T-helper 2 cell treated with Interferon-gamma antibody and Interleukin-4, amounts not matched to agents 100 ng/mL and 5 ng/mL, for 36 hours (primary cell): ENCODE measurements around the gene SATB1. TPM values are rescaled to one million over a fixed set of nuclear protein-coding genes. Genes with fewer than 3 reads are reported as not detected.
"Not testable (repeated sequence)": the region's sequence is repeated elsewhere in the genome, so short reads cannot be mapped to it uniquely, and the experiment has no call there.

Experiments
- intact Hi-C: fragments of 100-400 bp; cut with micrococcal nuclease; formaldehyde crosslinking; loops from one replicate; pipeline ENCODE4 v1.15.1; 2023
- total RNA-seq: library from RNA; stranded (reverse); gene quantifications from 2 replicates; pipeline ENCODE4 v1.2.3, GENCODE V29; 2022

Gene SATB1
- total RNA-seq, 1 donor from 2014 or later: 258 TPM

GRCh38 chr3:18366258-18366657 is 58.9 kb downstream of the SATB1 start:
- intact Hi-C loops: no loop called here

- intact Hi-C loops: no loop called here
These were observed 61.8 kb downstream of the SATB1 start for GRCh38 chr3:18363338-18363737.

DNA sequence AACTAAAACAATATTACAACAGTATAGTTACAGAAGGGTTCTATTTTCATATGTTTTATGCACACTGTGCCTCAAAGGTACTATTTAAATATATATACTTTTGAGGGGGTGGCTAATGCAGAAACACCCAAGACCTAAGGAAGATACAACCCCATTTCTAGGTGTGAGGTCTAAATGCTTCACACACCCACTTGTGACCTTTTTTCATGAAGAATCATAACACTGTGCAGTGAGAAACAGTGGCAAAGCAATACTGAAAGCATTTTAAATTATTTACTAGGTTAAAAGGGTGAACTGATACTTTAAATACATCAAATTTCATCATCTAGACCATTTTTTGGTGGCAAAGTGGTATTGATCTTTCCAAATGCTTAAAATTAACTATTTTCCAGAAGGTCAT is 67.4 kb downstream of the SATB1 start:
- intact Hi-C loops: no loop called here

DNA sequence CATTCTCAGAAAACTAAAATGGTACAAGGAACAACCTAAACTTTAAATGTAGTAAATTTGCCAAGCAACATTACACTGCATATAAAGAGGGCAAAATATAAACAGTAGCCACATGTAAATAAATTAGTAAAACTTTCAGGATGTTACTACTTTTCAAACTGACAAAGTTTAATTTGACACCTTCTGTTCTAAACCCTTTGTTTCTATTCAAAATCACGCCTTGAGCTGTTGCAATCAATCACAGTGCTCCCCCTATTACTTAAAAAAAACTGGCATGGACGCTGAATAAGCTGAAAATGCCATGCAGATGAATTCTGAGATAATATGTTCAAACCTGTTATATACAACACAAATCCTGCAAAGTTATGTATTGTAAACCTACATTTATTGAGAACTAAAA is 69.3 kb downstream of the SATB1 start:
- intact Hi-C loops: no loop called here

DNA sequence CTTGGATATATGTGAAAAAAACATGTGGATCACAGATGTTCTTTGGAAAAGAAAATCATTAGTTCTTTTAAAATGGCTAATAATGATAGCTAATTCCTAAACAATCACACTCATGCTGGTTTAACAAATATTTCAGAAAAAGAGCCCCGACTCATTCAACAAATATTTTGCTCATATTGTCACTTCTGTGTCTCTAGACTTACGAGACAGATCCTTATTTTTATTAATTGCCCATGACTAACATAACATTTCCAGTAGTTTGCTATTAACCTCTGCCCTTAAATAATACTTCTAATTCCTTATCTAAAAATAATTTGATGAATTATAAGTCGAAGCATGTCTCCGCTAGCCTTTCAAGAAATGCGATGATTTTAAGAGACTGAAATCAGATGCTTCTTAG is 70.4 kb downstream of the SATB1 start:
- intact Hi-C loops: no loop called here

GRCh38 chr3:18351823-18352744 is 73.1 kb downstream of the SATB1 start:
- intact Hi-C loops: no loop called here

- intact Hi-C loops: no loop called here
These were observed 74.0 kb downstream of the SATB1 start for GRCh38 chr3:18351069-18351628.

DNA sequence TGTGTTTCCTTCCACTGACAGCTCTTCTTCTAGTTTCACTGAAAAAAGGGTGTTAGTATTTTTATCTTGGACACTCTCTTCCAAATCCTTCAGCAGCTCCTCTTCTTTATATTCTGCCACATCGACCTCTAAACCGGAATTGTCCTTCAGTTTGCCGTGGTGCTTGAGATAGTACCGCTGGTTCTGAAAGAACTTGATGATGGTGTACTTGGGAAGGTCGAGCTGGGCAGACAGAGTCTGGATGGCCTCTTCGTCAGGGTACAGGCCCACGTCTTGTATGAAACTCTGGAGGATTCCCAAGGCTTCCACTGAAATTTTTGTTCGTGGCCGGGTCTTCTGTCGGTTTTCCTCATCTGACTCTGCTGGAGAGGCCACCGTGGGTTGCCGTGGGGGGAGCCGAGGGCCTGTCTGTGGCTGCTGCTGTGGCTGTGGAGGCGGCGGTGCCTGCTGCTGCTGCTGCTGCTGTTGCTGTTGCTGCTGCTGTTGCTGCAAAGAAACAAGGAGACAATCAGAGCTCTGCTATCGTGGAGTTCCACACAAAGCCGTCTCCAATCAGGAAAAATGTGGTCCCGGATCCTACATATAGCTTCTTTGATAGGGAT is 75.8 kb downstream of the SATB1 start:
- intact Hi-C loops: no loop called here

- intact Hi-C loops: no loop called here
These were observed 79.0 kb downstream of the SATB1 start for GRCh38 chr3:18346097-18346496.

GRCh38 chr3:18345015-18345367 is 80.1 kb downstream of the SATB1 start:
- intact Hi-C loops: no loop called here

GRCh38 chr3:18344306-18345014 is 80.7 kb downstream of the SATB1 start:
- intact Hi-C loops: no loop called here

DNA sequence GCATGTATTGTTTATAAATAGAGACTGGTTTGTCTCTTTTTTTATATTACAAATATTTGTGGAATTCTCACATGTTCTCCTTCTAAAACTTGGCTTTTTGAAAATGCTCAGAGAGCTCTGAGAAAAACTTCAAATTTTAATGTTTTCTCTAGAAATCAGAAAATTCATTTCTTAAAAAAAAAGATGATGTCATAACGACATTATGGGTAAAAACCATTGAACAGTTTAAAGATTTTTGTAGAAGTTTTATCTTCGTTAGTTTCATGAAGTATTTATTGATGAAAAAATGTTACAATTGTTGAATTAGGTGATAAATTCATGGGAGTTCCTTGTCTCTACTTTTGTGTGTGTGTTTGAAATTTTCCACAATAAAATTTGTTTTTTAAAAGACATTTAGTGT is 81.3 kb downstream of the SATB1 start:
- intact Hi-C loops: no loop called here

GRCh38 chr3:18338827-18339514 is 86.2 kb downstream of the SATB1 start:
- intact Hi-C loops: no loop called here

DNA sequence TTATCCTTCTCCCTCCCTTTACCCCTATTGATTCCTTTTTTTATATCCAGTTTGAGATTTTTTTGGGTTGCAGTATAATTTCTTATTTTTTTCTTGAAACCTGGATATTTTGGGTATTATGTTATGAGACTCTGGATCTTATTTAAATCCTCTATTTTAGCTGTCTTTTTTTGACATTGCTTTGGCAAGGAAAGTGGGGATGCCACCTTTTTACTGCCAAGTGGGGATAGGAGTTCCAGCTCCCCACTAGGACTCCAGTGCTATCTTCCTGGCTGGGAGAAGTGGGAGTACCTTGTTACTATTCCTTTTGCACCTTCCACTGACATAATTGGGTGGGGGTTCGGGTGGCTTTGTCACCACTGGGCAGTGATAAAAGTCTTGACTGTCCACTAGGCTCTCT is 87.9 kb downstream of the SATB1 start:
- intact Hi-C loops: no loop called here

DNA sequence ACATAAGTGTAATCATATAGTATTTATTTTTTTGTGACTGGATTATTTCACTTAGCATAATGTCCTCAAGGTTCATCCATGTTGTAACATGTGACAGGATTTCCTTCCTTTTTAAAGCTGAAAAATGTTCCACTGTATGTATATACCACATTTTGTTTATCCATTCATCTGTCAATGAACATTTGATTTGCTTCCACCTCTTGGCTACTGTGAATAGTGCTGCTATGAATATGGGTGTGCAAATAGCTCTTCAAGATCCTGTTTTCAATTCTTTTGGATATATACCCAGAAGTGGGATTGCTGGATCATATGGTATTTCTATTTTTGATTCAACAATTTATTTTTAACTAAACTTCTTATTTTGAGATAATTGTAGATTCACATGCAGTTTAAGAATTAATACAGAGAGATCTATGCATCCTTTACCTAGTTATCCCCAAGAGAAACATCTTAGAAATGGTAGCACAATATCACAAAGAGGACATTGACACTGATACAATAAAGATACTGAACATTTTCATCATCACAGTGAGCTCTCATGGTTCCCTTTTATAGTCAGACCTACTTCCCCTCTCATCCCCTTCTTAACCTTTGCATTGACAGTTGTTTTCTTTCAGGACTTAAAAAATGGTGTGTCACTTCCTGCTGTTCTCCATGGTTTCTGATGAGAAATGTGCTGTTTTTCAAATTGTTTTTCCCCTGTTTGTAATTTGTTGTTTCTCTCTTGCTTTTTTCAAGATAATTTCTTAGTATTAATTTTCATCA is 90.1 kb downstream of the SATB1 start:
- intact Hi-C loops: no loop called here

GRCh38 chr3:18330772-18331441 is 94.2 kb downstream of the SATB1 start:
- intact Hi-C loops: not testable (repeated sequence)

- intact Hi-C loops: no loop called here
These were observed 117.0 kb downstream of the SATB1 start for GRCh38 chr3:18308096-18308650.

GRCh38 chr3:18307529-18307928 is 117.6 kb downstream of the SATB1 start:
- intact Hi-C loops: no loop called here

DNA sequence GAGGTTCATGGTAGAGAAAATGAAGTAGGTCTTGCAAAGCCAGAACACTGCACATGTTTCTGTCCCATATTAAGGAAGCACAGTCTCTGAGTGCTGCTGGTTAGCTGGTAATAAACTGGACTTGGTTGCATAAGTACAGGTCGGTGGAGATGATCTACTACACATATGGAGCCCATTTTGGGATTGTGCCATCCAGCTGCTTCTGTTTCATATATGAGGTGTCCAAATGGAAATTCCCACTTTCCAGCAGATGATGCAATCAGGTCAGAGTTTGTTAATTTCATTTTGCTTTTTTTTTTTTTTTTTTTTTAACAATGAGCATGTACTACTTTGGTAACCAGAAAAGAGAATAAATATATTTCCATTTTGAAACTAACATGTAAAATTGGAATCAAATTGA is 122.6 kb downstream of the SATB1 start:
- intact Hi-C loops: no loop called here

GRCh38 chr3:18301781-18302180 is 123.4 kb downstream of the SATB1 start:
- intact Hi-C loops: no loop called here
